ENCODE results near the gene SCAMP3.

- TF ChIP-seq POLR2A (IDR thresholded peaks at IDR 0.05) (no peak), CTCF (IDR thresholded peaks at IDR 0.05) (no peak)
Measured at GRCh38 chr1:155269381-155269780, 7.2 kb upstream of the SCAMP3 start.

Data from stomach (tissue), 4 donors.